GM18519 (cell line): ENCODE data around the gene STAB1.
A peak's percentile ranks its signal among the peaks of the same experiment; 100 is the strongest.

Source experiments
- ATAC-seq: cut with Tn5 transposase; IDR thresholded peaks from one replicate; pipeline ENCODE4 v1.9.1; 2021; ENCODE audit warnings: mild to moderate bottlenecking, moderate library complexity; ENCODE audit not compliant: unreplicated experiment, low FRiP score

The STAB1 gene

GRCh38 chr3:52532838-52533622 lies 37.9 kb downstream of the STAB1 start:
- no peak for ATAC-seq

DNA sequence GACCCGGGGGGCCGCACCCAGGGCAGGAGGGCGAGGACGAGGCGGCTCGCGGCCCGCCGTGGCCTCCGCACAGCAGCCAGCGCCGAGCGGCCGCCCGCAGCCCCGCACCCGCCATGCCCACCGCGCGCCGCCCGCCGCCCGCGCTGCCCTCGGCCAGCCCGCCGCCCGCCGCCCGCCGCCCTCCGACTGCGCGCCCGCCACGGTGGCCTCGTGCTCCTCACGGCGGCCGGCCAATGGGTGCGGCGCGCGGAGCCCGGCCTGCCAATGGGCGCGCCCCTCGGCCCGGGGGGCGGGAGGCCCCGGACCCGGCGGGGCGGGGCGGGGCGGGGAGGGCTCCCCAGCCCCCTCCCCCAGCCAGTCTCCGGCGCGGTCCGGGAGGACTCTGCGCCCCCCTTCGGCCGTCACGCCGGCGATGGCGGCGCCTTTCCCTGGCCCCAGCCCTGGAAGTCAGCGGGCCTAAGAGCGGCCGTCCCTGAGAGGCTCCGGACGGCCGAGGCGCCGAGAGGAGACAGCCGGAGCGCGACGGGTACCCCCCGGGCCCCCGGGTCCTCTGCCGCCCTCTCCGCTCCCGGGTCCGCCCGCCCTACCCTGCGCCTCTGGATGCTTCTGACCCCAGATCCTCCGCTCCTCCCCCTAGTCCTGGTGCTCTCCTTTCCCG lies 38.6 kb downstream of the STAB1 start, which contains the start of gene NT5DC2:
NT5DC2 (minus strand) TSS at position 235 of the 658 bp plus-strand sequence; CDS start at position 115, 120 bp downstream.
- no peak for ATAC-seq

- ATAC-seq = no peak
Measured at GRCh38 chr3:52534281-52535183, 39.4 kb downstream of the STAB1 start.

GRCh38 chr3:52535411-52536111 lies 40.4 kb downstream of the STAB1 start:
- ATAC-seq = no peak

GRCh38 chr3:52536112-52536368 lies 40.9 kb downstream of the STAB1 start:
- no peak for ATAC-seq

DNA sequence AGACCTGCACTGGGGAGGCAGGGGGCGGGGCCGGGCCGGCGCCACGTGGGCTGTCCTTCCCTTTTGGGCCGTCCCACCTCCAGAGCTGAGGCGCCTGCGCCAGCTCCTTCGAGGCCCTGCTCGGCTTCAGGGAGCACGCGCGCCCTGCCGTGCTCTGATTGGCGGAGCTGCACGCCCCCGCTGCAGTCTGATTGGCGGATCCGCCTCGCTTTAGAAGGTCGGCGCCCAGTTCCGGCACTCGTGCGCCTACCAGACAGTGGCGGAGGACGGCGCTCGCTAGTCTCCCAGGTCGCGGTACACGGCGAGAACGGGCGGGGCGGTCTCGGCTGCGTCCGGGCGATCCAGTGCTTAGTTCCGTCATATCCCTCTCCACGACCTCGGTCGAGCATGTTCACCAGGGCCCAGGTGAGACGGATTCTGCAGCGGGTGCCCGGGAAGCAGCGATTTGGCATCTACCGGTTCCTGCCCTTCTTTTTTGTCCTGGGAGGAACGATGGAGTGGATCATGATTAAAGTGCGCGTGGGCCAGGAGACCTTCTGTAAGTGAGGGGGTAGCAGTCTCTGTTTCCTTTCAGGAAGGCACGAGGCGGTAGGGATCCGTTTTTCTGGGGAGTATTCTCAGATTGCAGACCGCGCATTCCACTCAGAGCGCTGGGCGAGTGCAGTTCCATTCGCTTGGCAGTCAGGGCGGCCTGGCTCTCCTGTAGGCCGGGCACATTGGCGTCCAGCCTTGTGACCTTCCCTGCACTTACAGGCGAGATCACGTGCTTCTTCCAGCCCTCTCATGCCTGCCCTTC lies 41.4 kb downstream of the STAB1 start, which contains the start of gene UQCC5:
UQCC5 (plus strand) TSS at position 237 of the 796 bp plus-strand sequence; CDS start at position 388, 151 bp downstream.
- ATAC-seq = peak; percentile 75

DNA sequence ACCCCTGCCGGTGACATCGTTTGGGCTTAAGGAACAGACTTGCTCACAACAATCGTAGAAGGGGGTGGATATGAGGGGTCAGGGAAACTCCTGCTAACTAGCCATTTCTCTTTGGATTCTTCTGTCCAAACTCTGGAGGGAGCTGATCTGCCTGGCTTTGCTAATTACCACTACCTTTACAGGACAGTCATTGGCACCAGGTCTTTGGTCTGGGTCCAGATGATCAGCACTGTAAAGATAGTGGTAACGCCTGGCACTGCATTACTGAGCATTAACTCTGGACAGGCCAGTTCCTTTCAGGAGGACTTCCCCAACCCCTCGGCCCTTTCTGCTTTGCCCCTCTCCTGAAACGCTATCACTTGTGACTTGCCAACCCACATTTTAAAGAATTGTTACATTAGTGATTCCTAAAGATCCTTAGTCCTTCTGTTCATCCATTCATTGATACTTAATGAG lies 42.1 kb downstream of the STAB1 start:
- no peak for ATAC-seq

- no peak for ATAC-seq
Measured at GRCh38 chr3:52537726-52538421, 42.7 kb downstream of the STAB1 start.

- no peak for ATAC-seq
Measured at GRCh38 chr3:52539010-52539653, 44.0 kb downstream of the STAB1 start.

DNA sequence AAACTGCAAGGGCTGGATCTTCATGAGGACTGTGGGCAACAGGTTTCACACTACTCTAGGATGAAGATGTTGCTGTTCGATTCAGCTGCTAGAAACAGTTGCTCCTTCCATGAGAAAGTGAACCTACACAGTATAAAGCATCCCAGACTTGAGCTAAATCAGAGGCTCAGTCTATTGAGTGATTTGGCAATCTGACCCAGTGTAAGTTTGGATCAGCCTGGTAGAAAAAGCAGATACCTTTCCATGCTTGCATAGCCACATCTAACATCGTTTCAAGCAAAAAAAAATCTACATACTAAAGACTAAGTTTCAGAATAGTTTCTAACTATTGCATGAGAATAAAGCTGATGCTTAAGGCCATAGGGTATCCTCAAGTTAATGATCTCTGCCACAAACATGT lies 45.9 kb downstream of the STAB1 start:
- no peak for ATAC-seq

- ATAC-seq = no peak
Measured at GRCh38 chr3:52544937-52545336, 49.8 kb downstream of the STAB1 start.

DNA sequence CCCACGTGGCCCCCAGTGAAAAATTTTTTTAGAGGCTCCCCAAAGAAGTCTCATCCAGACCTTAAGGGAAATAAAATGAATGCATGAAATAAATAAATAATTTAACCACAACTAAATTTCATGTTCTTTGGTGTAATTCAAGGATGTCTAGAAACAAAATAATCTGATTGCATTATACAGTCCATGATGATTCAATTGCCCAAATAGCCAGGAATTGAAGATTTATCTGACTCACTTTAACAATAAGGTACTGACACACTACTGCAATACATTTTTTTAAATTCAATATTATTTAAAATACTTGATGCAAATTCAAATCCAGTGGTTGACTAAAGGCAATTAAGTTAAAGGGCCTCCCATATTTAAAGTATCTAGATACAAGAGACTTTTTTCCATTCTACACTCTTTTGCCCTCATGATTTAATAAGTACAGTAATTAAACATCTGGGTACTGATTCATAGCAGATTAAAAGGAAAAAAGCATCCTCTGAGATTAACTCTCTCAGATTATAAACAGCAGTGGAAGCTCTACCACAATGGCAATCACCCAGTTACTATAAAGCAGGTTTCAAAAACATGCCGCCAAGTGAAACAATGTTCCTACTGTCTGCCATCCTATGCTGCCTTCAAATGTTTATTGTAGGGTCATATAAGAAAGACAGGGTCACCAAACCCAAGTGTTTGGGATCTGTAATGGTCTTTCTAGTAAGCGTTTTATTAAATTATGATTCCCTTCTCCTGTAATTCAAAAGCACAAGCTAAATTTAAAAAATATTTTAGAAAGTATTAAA lies 51.2 kb downstream of the STAB1 start:
- no peak for ATAC-seq

DNA sequence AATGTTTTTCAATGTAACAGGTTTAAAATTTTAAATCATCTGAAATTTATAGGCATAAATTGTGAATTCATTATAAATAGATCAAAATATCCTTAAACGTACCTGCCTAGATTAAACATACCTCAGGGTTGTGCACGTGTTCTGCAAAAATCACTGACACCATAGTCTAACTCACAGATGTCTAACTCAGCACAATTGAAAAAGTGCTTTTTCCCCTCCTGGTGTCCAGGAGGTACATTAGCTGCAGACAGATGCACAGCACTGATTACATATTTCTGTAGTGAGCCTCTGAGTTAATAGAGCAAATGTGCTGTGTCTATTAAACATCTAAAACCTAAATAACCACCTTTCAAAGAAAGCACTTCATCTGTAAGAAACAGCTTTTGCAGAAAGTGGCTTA lies 52.0 kb downstream of the STAB1 start:
- no peak for ATAC-seq

GRCh38 chr3:52551118-52551517 lies 56.0 kb downstream of the STAB1 start:
- ATAC-seq = no peak

GRCh38 chr3:52552089-52552488 lies 57.0 kb downstream of the STAB1 start:
- no peak for ATAC-seq

GRCh38 chr3:52554026-52554755 lies 59.1 kb downstream of the STAB1 start:
- no peak for ATAC-seq

GRCh38 chr3:52555056-52555455 lies 59.9 kb downstream of the STAB1 start:
- no peak for ATAC-seq
